Liver (tissue), 9 donors: Measurements from ENCODE around the gene PUSL1. TPM values are rescaled to one million over a fixed set of nuclear protein-coding genes. Genes with fewer than 3 reads are reported as not detected.

Experiments used
- DNase-seq: peaks from one replicate; pipeline ENCODE4 v3.0.0-alpha.2; 2017; ENCODE audit warnings: low spot score
- H3K27ac ChIP-seq, 2 donors: one replicate each; pipeline ENCODE4 v1.7.0; 2013; ENCODE audit warnings: inconsistent platforms in 2 of 2, low read length in 2 of 2, control low read depth in 1 of 2, low read depth in 1 of 2, mild to moderate bottlenecking in 1 of 2
- H3K27me3 ChIP-seq, 4 donors: one replicate each; pipeline versions ENCODE4 v1.6.1 to v1.7.0; 2013; ENCODE audit warnings: low read length in 3 of 4, inconsistent platforms in 1 of 4, mild to moderate bottlenecking in 1 of 4, moderate library complexity in 1 of 4; ENCODE audit not compliant: control insufficient read depth in 4 of 4, insufficient read depth in 4 of 4
- H3K36me3 ChIP-seq, 4 donors: one replicate each; pipeline versions ENCODE4 v1.6.1 to v1.7.0; 2013; ENCODE audit warnings: low read length in 3 of 4, mild to moderate bottlenecking in 3 of 4, low read depth in 1 of 4, moderate library complexity in 1 of 4; ENCODE audit not compliant: control insufficient read depth in 4 of 4, insufficient read depth in 3 of 4
- H3K4me1 ChIP-seq, 4 donors: one replicate each; pipeline versions ENCODE4 v1.6.1 to v1.7.0; 2013; ENCODE audit warnings: low read length in 3 of 4, mild to moderate bottlenecking in 3 of 4, moderate library complexity in 1 of 4; ENCODE audit not compliant: control insufficient read depth in 4 of 4, insufficient read depth in 4 of 4
- H3K4me3 ChIP-seq, 3 donors: one replicate each; pipeline versions ENCODE4 v1.6.1 to v1.7.0; 2013; ENCODE audit warnings: low read length in 3 of 3, control low read depth in 1 of 3, low read depth in 1 of 3, mild to moderate bottlenecking in 1 of 3
- H3K9ac ChIP-seq, 2 donors: one replicate each; pipeline ENCODE4 v1.7.0; 2013; ENCODE audit warnings: low read length in 2 of 2, mild to moderate bottlenecking in 2 of 2, moderate library complexity in 2 of 2, control low read depth in 1 of 2, low read depth in 1 of 2
- H3K9me3 ChIP-seq, 4 donors: one replicate each; pipeline versions ENCODE4 v1.6.1 to v1.7.0; 2013; ENCODE audit warnings: low read length in 3 of 4; ENCODE audit not compliant: control insufficient read depth in 4 of 4
- ATF3 ChIP-seq: IDR thresholded peaks from 2 replicates; pipeline ENCODE4 v1.6.1; 2016; ENCODE audit warnings: antibody characterized with exemption
- CTCF ChIP-seq: fragments of 150-350 bp; IDR thresholded peaks from 2 replicates; pipeline ENCODE4 v1.5.1; 2017; ENCODE audit warnings: improper control_type of control experiment, low read depth, low read length; ENCODE audit not compliant: missing input control
- EGR1 ChIP-seq, 2 donors: IDR thresholded peaks; 2 replicates each; pipeline ENCODE4 v1.6.1; 2016 to 2018; ENCODE audit warnings: antibody characterized with exemption in 2 of 2, low read depth in 2 of 2
- FOXA1 ChIP-seq: IDR thresholded peaks from 2 replicates; pipeline ENCODE4 v1.6.1; 2016; ENCODE audit warnings: antibody characterized with exemption
- FOXA2 ChIP-seq: IDR thresholded peaks from 2 replicates; pipeline ENCODE4 v1.6.1; 2016; ENCODE audit warnings: antibody characterized with exemption
- GABPA ChIP-seq, 2 donors: IDR thresholded peaks in 1 of 2; conservative IDR thresholded peaks in 1 of 2; 2 replicates each; pipeline ENCODE4 v1.6.1; 2016; ENCODE audit warnings: antibody characterized with exemption in 2 of 2, mild to moderate bottlenecking in 1 of 2, moderate library complexity in 1 of 2
- HNF4A ChIP-seq, 2 donors: conservative IDR thresholded peaks; 2 replicates each; pipeline ENCODE4 v1.6.1; 2016; ENCODE audit warnings: antibody characterized with exemption in 2 of 2, mild to moderate bottlenecking in 2 of 2
- JUND ChIP-seq, 2 donors: IDR thresholded peaks; 2 replicates each; pipeline ENCODE4 v1.6.1; 2016; ENCODE audit warnings: antibody characterized with exemption in 2 of 2
- MAX ChIP-seq: IDR thresholded peaks from 2 replicates; pipeline ENCODE4 v1.6.1; 2016; ENCODE audit warnings: antibody characterized with exemption
- NR2F2 ChIP-seq: IDR thresholded peaks from 2 replicates; pipeline ENCODE4 v1.6.1; 2016; ENCODE audit warnings: antibody characterized with exemption
- RAD21 ChIP-seq, 2 donors: IDR thresholded peaks; 2 replicates each; pipeline ENCODE4 v1.6.1; 2016; ENCODE audit warnings: antibody characterized with exemption in 2 of 2, mild to moderate bottlenecking in 2 of 2
- RXRA ChIP-seq, 2 donors: IDR thresholded peaks; 2 replicates each; pipeline ENCODE4 v1.6.1; 2017 to 2018; ENCODE audit warnings: antibody characterized with exemption in 2 of 2, mild to moderate bottlenecking in 1 of 2
- SP1 ChIP-seq: IDR thresholded peaks from 2 replicates; pipeline ENCODE4 v1.6.1; 2018; ENCODE audit warnings: antibody characterized with exemption, mild to moderate bottlenecking
- TAF1 ChIP-seq: conservative IDR thresholded peaks from 2 replicates; pipeline ENCODE4 v1.6.1; 2016; ENCODE audit warnings: antibody characterized with exemption, mild to moderate bottlenecking
- YY1 ChIP-seq: IDR thresholded peaks from 2 replicates; pipeline ENCODE4 v1.6.1; 2016; ENCODE audit warnings: antibody characterized with exemption, mild to moderate bottlenecking
- ZBTB33 ChIP-seq: IDR thresholded peaks from 2 replicates; pipeline ENCODE4 v1.6.1; 2016; ENCODE audit warnings: antibody characterized with exemption
- WGBS: extraction: QIAGEN DNeasy Blood & Tissue Kit; methylation state at CpG from one replicate; pipeline ENCODE4 v1.1.7; 2013; 5-methylcytosine and 5-hydroxymethylcytosine counted together
- polyA plus RNA-seq, 2 donors: library from polyadenylated mRNA; stranded (reverse) in 1 of 2; unstranded in 1 of 2; fragments of 200-250 nt in 1 of 2; fragments of >200 nt in 1 of 2; fragmentation: Nextera tagmentation in 1 of 2; extraction: Ambion mirVana in 1 of 2; gene quantifications; one replicate each; pipeline versions ENCODE4 v1.2.1 to v1.2.3, GENCODE V29; 2013 to 2015
- total RNA-seq, 2 donors: library from RNA; depleted of rRNA; stranded (reverse); fragments of >200 nt; gene quantifications; one replicate each; pipeline ENCODE4 v1.2.3, GENCODE V29; 2014
- TF ChIP-seq, protein P1 (sequence below): IDR thresholded peaks from 2 replicates; pipeline ENCODE4 v1.6.1; 2016; ENCODE audit warnings: antibody characterized with exemption, mild to moderate bottlenecking
- donor health status: healthy.
- donor health status: healthy.
- donor health status: healthy.
- donor health status: healthy.
- donor health status: healthy.

Gene PUSL1
- total and polyA plus RNA-seq, 4 donors, result 9.3 to 14.9 (median 10.3) TPM

DNA sequence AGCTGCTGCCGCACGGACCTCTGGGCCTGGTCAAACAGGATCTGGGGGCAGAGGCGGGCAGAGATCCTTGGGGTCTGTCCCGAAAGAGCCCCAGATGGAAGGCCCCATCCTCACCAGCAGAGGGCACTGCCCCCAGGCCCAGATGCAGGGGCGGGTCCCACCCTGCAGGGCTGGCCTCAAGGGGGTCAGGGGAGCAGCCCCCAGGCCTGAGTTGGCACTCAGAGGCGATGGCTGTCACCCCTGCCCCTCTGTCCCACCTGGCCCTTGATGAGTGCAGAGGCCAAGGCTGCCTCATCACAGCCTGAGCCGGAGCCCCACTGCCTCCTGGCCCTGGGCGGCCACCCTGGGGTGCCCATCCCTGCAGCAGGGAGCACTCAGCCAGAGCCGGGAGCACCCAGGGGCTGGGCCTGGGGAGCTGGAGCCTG lies 6.4 kb upstream of the PUSL1 start:
- 97% methylated on average over 9 of the region's 9 CpGs for WGBS
- TF ChIP-seq MAX (no peak), JUND (IDR thresholded peaks at IDR 0.05) (no peak), SP1 (no peak), HNF4A (conservative IDR thresholded peaks at IDR 0.05) (no peak), RAD21 (IDR thresholded peaks at IDR 0.05) (no peak), EGR1 (IDR thresholded peaks at IDR 0.05; ENCODE audit: low read depth in 2 of 2) (no peak), FOXA1 (no peak), TAF1 (no peak), ATF3 (no peak), YY1 (no peak), CTCF (no peak), GABPA (IDR thresholded peaks at IDR 0.05 in 1 of 2, conservative IDR thresholded peaks at IDR 0.05 in 1 of 2) (no peak), RXRA (IDR thresholded peaks at IDR 0.05) (no peak), FOXA2 (no peak)
- TF ChIP-seq, protein P1, sequence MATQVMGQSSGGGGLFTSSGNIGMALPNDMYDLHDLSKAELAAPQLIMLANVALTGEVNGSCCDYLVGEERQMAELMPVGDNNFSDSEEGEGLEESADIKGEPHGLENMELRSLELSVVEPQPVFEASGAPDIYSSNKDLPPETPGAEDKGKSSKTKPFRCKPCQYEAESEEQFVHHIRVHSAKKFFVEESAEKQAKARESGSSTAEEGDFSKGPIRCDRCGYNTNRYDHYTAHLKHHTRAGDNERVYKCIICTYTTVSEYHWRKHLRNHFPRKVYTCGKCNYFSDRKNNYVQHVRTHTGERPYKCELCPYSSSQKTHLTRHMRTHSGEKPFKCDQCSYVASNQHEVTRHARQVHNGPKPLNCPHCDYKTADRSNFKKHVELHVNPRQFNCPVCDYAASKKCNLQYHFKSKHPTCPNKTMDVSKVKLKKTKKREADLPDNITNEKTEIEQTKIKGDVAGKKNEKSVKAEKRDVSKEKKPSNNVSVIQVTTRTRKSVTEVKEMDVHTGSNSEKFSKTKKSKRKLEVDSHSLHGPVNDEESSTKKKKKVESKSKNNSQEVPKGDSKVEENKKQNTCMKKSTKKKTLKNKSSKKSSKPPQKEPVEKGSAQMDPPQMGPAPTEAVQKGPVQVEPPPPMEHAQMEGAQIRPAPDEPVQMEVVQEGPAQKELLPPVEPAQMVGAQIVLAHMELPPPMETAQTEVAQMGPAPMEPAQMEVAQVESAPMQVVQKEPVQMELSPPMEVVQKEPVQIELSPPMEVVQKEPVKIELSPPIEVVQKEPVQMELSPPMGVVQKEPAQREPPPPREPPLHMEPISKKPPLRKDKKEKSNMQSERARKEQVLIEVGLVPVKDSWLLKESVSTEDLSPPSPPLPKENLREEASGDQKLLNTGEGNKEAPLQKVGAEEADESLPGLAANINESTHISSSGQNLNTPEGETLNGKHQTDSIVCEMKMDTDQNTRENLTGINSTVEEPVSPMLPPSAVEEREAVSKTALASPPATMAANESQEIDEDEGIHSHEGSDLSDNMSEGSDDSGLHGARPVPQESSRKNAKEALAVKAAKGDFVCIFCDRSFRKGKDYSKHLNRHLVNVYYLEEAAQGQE, result no peak
- no peak overlapping the region for H3K27ac ChIP-seq
- H3K9ac ChIP-seq, result no peak overlapping the region
- H3K4me3 ChIP-seq, result no peak overlapping the region
- DNase-seq, result no peak
- H3K9me3 ChIP-seq, result no peaks in the 10 kb centered on the region
- peaks cover 0 to 7% (median under 1%) of the 10 kb centered on the region in 4 donors for H3K36me3 ChIP-seq
- H3K4me1 ChIP-seq, result peaks cover 11 to 28% (median 24%) of the 10 kb centered on the region in 4 donors
- H3K27me3 ChIP-seq, result no peaks in the 10 kb centered on the region

DNA sequence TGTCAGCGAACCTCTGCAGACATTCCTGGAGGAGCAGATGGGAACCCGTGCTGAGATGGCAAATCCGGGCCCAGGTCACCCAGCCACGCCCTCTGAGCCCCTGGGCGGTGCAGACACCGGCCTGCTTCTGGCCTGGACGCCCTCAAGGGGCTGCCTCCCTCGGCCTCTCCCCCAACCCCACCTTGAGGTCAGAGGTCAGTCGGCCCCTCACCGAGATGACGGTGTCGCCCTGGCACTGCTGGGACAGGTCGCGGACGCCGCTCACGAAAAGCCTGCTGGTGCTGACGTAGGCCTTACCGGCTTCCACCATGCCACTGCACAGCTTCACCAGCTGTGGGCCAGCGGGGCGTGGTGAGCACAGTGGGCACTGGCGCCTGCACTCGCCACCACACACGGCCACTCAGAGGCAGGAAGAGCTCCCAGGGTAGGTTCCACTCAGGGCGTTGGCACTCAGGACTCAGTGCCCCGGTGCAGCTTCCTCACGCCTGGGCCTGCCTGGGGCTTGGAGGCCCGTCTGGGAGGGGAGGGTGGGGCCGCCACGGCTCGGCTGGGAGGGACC lies 5.4 kb upstream of the PUSL1 start:
- DNase-seq, result no peak
- no peaks in the 10 kb centered on the region for H3K27me3 ChIP-seq
- H3K4me1 ChIP-seq, result peaks cover 11 to 32% (median 27%) of the 10 kb centered on the region in 4 donors
- H3K36me3 ChIP-seq, result peaks cover 0 to 3% (median 0%) of the 10 kb centered on the region in 4 donors
- no peak overlapping the region for H3K4me3 ChIP-seq
- 92% methylated on average over 31 of the region's 31 CpGs for WGBS
- H3K27ac ChIP-seq, result no peak overlapping the region
- H3K9me3 ChIP-seq, result no peaks in the 10 kb centered on the region
- H3K9ac ChIP-seq, result no peak overlapping the region
- TF ChIP-seq CTCF, result no peak
- TF ChIP-seq HNF4A (conservative IDR thresholded peaks at IDR 0.05), result no peak
- TF ChIP-seq MAX, result no peak
- TF ChIP-seq TAF1, result no peak
- TF ChIP-seq RAD21 (IDR thresholded peaks at IDR 0.05), result no peak
- TF ChIP-seq, protein P1, result no peak
- TF ChIP-seq ZBTB33, result no peak
- no peak for TF ChIP-seq FOXA2
- no peak for TF ChIP-seq GABPA (IDR thresholded peaks at IDR 0.05 in 1 of 2, conservative IDR thresholded peaks at IDR 0.05 in 1 of 2)
- TF ChIP-seq RXRA (IDR thresholded peaks at IDR 0.05), result no peak
- no peak for TF ChIP-seq NR2F2
- TF ChIP-seq JUND (IDR thresholded peaks at IDR 0.05), result no peak
